GM12872 (cell line): ENCODE measurements around the gene CNKSR3.

Source experiments
- CTCF ChIP-seq: IDR thresholded peaks from 3 replicates; pipeline ENCODE4 v1.5.1; 2011; ENCODE audit warnings: low read depth, mild to moderate bottlenecking, low read length, moderate library complexity; ENCODE audit not compliant: insufficient read depth

Gene CNKSR3

DNA sequence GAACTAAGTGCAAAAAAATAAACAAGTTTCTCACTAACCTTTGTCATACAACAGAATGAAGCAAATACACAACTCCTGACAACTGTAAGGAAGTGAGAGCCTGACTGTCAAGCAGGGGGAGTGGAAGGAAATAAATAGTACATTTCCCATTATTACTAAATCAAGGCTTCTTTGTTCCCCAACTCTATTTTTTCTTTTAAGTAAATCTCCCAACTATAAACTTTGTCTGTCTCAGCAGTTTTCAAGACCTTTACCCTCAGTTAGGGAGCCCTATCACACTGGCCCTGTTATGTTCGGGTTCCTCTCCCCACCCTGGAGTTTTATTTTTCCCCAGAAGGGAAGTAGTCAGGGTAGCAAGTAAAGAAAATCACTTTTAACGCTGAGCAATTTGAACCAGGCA lies 129.7 kb downstream of the CNKSR3 start:
- no peak for TF ChIP-seq CTCF

- TF ChIP-seq CTCF, result no peak
Observed at GRCh38 chr6:154379585-154379984, 130.9 kb downstream of the CNKSR3 start.

DNA sequence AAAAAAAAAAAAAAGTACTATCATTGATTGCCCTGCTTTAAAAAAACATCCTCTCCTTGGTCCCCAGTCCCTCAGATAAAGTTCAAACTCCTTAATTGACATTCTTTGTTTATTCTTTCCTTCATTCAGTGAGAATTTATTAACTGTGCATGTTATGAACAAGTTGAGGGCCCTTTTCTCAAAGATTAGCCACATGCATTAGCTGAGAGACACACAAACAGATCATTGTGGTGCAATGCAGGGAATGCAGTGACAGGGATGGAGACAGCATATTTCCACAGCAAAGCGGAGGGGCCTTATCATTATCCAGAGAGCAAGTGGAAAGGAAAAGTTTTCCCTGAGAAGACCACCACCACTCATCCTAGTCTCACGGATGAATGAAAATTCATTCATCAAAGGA lies 132.0 kb downstream of the CNKSR3 start:
- no peak for TF ChIP-seq CTCF

DNA sequence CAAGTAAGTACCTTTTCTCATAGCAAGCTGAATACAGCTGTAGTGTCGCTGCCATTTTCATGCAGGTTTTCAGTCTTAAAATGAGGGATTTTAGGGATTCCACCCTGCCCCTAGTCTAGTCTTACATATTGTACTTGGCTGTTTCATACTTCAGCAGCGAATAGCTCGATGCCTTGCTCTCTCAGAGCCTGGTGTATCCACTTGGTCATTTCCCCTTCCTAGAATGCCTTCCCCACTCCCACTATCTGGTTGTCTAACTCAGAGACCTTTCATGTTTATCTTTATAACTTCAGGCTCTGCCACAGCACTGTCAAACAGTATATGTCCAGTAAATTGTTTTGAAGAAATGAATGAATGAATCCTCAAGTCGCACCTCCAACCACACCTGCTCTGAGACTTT lies 132.8 kb downstream of the CNKSR3 start:
- TF ChIP-seq CTCF, result no peak

DNA sequence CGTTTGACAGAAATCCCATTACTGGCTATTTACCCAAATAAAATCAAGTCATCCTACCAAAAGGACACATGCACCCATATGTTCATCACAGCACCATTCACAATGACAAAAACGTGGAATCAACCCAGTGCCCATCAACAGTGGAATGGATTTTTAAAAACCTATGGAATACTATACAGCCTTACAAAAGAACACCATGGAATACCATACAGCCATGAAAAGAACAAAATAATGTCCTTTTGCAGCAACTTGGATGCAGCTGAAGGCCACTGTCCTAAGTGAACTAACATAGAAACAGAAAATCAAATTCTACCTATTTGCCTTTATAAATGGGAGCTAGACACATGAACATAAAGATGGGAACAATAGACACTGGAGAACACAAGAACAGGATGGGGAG lies 136.5 kb downstream of the CNKSR3 start:
- no peak for TF ChIP-seq CTCF

DNA sequence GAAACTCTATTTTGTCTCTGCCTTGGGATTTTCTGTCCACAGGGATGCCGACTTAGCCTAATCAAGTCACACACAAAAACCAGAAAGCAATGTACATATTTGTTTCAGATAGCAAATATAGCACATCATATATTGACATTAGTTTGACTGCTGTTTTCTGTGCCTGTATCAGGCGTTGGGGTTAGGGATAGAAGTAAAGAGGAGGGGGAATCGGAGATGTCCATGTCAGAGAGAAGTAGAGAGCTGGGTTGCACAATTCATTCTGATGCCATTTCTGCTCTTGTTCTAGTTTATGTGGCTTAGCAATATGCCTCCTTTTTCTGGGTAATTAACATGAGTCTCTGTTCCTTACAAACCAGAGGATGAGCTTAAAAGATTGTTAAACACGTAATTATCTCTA lies 139.2 kb downstream of the CNKSR3 start:
- TF ChIP-seq CTCF, result no peak

- TF ChIP-seq CTCF, result peak; percentile 59
Observed at GRCh38 chr6:154370545-154370944, 139.9 kb downstream of the CNKSR3 start.
